ENCODE measurements around the gene VTN.

VTN gene

DNA sequence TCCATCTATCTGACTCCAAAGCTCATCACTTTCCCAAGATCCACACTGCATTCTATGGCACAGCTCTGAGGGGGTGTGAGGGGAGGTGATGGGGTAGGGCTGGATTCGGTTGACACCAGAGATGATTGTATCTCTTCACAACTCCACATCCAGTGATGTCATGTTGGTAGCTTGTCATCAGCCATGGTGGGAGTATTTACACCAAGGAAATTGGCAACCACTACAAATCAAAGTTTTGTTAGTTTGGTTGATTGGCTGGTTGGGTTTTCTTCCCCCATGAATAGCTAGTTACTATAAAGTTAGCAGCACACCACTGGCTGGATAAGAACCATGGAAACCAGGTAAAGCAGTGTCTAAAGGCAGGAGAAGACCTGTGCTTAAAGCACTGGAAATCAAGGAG, 20.9 kb upstream of the VTN start:
- TF ChIP-seq EZH2 (IDR thresholded peaks at IDR 0.05; ENCODE audit: borderline replicate concordance, low read length) = no peak
- TF ChIP-seq, protein P1, sequence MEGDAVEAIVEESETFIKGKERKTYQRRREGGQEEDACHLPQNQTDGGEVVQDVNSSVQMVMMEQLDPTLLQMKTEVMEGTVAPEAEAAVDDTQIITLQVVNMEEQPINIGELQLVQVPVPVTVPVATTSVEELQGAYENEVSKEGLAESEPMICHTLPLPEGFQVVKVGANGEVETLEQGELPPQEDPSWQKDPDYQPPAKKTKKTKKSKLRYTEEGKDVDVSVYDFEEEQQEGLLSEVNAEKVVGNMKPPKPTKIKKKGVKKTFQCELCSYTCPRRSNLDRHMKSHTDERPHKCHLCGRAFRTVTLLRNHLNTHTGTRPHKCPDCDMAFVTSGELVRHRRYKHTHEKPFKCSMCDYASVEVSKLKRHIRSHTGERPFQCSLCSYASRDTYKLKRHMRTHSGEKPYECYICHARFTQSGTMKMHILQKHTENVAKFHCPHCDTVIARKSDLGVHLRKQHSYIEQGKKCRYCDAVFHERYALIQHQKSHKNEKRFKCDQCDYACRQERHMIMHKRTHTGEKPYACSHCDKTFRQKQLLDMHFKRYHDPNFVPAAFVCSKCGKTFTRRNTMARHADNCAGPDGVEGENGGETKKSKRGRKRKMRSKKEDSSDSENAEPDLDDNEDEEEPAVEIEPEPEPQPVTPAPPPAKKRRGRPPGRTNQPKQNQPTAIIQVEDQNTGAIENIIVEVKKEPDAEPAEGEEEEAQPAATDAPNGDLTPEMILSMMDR (IDR thresholded peaks at IDR 0.05; ENCODE audit: low read length) = no peak
- H3K4me1 ChIP-seq (ENCODE audit: insufficient read depth, low read length, severe bottlenecking) = no peaks in the 10 kb centered on the region
- no peaks in the 10 kb centered on the region for H3K27me3 ChIP-seq (ENCODE audit: insufficient read depth, low read length)
- no peaks in the 10 kb centered on the region for H4K20me1 ChIP-seq (ENCODE audit: insufficient read depth, low read length)
- no peak overlapping the region for H3K4me2 ChIP-seq (ENCODE audit: low read length)
- no peak overlapping the region for H3K9ac ChIP-seq (ENCODE audit: low read length)
- H3K36me3 ChIP-seq (ENCODE audit: insufficient read depth, low read length) = no peaks in the 10 kb centered on the region
- H3K27ac ChIP-seq (ENCODE audit: low read depth, low read length, poor library complexity, severe bottlenecking) = no peak overlapping the region
- no peak overlapping the region for H2AFZ ChIP-seq (ENCODE audit: low read length)
- H3K9me2 ChIP-seq (ENCODE audit: low read depth, low read length) = no peaks in the 10 kb centered on the region
- H3K4me3 ChIP-seq (ENCODE audit: low read depth, low read length, poor library complexity, severe bottlenecking) = no peak overlapping the region
- H3K9me3 ChIP-seq (ENCODE audit: low read length) = no peaks in the 10 kb centered on the region
- H3K79me2 ChIP-seq (ENCODE audit: insufficient read depth, low read length) = no peaks in the 10 kb centered on the region
- no peaks in the 10 kb centered on the region for H3F3A ChIP-seq (ENCODE audit: insufficient read depth, low read length)

DNA sequence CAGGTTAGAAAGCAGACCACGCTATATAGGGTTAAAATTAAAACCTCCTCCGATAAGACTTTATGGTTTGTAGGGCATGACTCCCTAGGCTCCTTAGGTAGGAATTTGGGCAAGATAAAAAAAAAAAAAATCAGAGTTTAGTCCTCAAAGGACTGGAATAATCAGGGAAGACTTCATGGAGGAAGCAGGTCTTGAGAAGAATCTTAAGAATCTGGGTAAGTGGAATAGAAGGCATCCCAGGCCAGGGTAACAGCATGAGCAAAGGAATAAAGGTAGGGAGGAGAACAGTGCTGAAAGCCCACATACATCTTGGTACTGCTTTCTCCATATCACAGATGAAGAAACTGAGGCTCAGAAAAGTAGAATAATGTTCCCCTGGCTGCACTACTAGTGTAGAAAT, 20.5 kb upstream of the VTN start:
- no peaks in the 10 kb centered on the region for H3F3A ChIP-seq (ENCODE audit: insufficient read depth, low read length)
- no peaks in the 10 kb centered on the region for H3K9me3 ChIP-seq (ENCODE audit: low read length)
- H3K27ac ChIP-seq (ENCODE audit: low read depth, low read length, poor library complexity, severe bottlenecking) = no peak overlapping the region
- H3K9me2 ChIP-seq (ENCODE audit: low read depth, low read length) = no peaks in the 10 kb centered on the region
- H3K79me2 ChIP-seq (ENCODE audit: insufficient read depth, low read length) = no peaks in the 10 kb centered on the region
- H3K36me3 ChIP-seq (ENCODE audit: insufficient read depth, low read length) = no peaks in the 10 kb centered on the region
- H3K4me1 ChIP-seq (ENCODE audit: insufficient read depth, low read length, severe bottlenecking) = no peaks in the 10 kb centered on the region
- no peak for TF ChIP-seq EZH2 (IDR thresholded peaks at IDR 0.05; ENCODE audit: borderline replicate concordance, low read length)
- TF ChIP-seq, protein P1 (IDR thresholded peaks at IDR 0.05; ENCODE audit: low read length) = no peak
- H2AFZ ChIP-seq (ENCODE audit: low read length) = no peak overlapping the region
- no peak overlapping the region for H3K9ac ChIP-seq (ENCODE audit: low read length)
- no peak overlapping the region for H3K4me3 ChIP-seq (ENCODE audit: low read depth, low read length, poor library complexity, severe bottlenecking)
- H3K4me2 ChIP-seq (ENCODE audit: low read length) = no peak overlapping the region
- H4K20me1 ChIP-seq (ENCODE audit: insufficient read depth, low read length) = no peaks in the 10 kb centered on the region
- peaks cover under 1% of the 10 kb centered on the region; the same call in 1 of the 2 replicates for H3K27me3 ChIP-seq (ENCODE audit: insufficient read depth, low read length)

DNA sequence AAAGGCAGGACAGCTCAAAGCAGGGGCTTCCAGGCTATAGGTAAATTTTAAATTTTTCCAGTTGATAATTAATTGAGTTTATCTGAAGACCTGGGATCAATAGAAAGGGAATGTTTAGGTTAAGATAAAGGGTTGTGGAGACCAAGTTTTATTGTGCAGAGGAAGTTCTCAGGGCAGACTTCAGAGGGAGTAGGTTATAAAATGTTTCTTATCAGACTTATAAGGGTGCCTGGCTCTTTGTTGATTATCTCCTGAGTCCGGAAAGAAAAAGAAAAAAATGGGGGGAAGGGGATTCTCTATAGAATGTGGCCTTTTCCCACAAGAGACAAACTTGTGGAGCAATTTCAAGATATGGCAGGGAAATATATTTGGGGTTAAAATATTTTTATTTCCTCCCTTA, 20.0 kb upstream of the VTN start:
- H3K27ac ChIP-seq (ENCODE audit: low read depth, low read length, poor library complexity, severe bottlenecking) = no peak overlapping the region
- H3K4me3 ChIP-seq (ENCODE audit: low read depth, low read length, poor library complexity, severe bottlenecking) = no peak overlapping the region
- no peak overlapping the region for H3K4me2 ChIP-seq (ENCODE audit: low read length)
- H3K9me3 ChIP-seq (ENCODE audit: low read length) = no peaks in the 10 kb centered on the region
- no peaks in the 10 kb centered on the region for H3F3A ChIP-seq (ENCODE audit: insufficient read depth, low read length)
- no peaks in the 10 kb centered on the region for H3K79me2 ChIP-seq (ENCODE audit: insufficient read depth, low read length)
- no peaks in the 10 kb centered on the region for H3K4me1 ChIP-seq (ENCODE audit: insufficient read depth, low read length, severe bottlenecking)
- H3K9me2 ChIP-seq (ENCODE audit: low read depth, low read length) = no peaks in the 10 kb centered on the region
- TF ChIP-seq EZH2 (IDR thresholded peaks at IDR 0.05; ENCODE audit: borderline replicate concordance, low read length) = no peak
- TF ChIP-seq, protein P1 (IDR thresholded peaks at IDR 0.05; ENCODE audit: low read length) = no peak
- no peak overlapping the region for H3K9ac ChIP-seq (ENCODE audit: low read length)
- H2AFZ ChIP-seq (ENCODE audit: low read length) = no peak overlapping the region
- no peaks in the 10 kb centered on the region for H3K36me3 ChIP-seq (ENCODE audit: insufficient read depth, low read length)
- H3K27me3 ChIP-seq (ENCODE audit: insufficient read depth, low read length) = peaks cover 4% of the 10 kb centered on the region; the same call in 1 of the 2 replicates
- H4K20me1 ChIP-seq (ENCODE audit: insufficient read depth, low read length) = no peaks in the 10 kb centered on the region

Data from OCI-LY1 (cell line).